Measurements from ENCODE around the gene TMEM98.

DNA sequence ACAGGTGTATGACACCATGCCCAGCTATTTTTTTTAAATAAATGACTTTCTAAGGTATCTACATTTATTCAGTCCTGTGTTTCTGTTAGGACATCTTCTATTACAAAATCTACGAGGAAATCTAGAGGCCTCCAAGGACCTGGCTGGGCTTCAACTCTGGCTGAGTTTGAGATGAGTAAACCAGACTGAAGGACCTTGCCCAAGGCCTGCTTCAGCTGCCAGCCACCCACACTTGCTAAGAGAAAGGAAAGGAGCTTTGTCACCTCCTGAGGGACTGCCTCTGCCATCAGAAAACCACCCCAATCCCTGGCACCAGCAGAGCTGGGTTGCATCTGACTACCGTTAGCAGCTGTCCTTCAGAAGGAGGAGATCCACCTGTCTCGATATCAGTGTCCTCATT is 49.7 kb upstream of the TMEM98 start:
- TF ChIP-seq, protein P1, sequence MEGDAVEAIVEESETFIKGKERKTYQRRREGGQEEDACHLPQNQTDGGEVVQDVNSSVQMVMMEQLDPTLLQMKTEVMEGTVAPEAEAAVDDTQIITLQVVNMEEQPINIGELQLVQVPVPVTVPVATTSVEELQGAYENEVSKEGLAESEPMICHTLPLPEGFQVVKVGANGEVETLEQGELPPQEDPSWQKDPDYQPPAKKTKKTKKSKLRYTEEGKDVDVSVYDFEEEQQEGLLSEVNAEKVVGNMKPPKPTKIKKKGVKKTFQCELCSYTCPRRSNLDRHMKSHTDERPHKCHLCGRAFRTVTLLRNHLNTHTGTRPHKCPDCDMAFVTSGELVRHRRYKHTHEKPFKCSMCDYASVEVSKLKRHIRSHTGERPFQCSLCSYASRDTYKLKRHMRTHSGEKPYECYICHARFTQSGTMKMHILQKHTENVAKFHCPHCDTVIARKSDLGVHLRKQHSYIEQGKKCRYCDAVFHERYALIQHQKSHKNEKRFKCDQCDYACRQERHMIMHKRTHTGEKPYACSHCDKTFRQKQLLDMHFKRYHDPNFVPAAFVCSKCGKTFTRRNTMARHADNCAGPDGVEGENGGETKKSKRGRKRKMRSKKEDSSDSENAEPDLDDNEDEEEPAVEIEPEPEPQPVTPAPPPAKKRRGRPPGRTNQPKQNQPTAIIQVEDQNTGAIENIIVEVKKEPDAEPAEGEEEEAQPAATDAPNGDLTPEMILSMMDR (conservative IDR thresholded peaks at IDR 0.05; ENCODE audit: low read depth, low read length) = no peak
- no peak for TF ChIP-seq EZH2 (IDR thresholded peaks at IDR 0.05; ENCODE audit: borderline replicate concordance, low read depth, low read length, poor library complexity, severe bottlenecking)
